Measurements from ENCODE around the gene SPRY2.

SPRY2 gene

GRCh38 chr13:80362481-80362880, 21.6 kb upstream of the SPRY2 start:
- Histone ChIP-seq H3K79me2 (no peaks in the 10 kb centered on the region), H3K4me3 (ENCODE audit: low read depth, low read length) (no peak overlapping the region), H3K4me1 (no peaks in the 10 kb centered on the region), H3K9me3 (ENCODE audit: control insufficient read depth, low read length) (no peaks in the 10 kb centered on the region), H3K4me2 (ENCODE audit: low read length) (no peak overlapping the region), H3K36me3 (ENCODE audit: control insufficient read depth, insufficient read depth, low read length) (no peaks in the 10 kb centered on the region), H2AFZ (no peak overlapping the region), H3K9ac (no peak overlapping the region), H3K27ac (no peak overlapping the region), H3K27me3 (ENCODE audit: control insufficient read depth, insufficient read depth, low read length) (no peaks in the 10 kb centered on the region)
- TF ChIP-seq CTCF (IDR thresholded peaks at IDR 0.05), result no peak

- Histone ChIP-seq H3K4me1 (no peaks in the 10 kb centered on the region), H3K4me3 (ENCODE audit: low read depth, low read length) (no peak overlapping the region), H3K36me3 (ENCODE audit: control insufficient read depth, insufficient read depth, low read length) (no peaks in the 10 kb centered on the region), H2AFZ (no peak overlapping the region), H3K27me3 (ENCODE audit: control insufficient read depth, insufficient read depth, low read length) (no peaks in the 10 kb centered on the region), H3K9me3 (ENCODE audit: control insufficient read depth, low read length) (no peaks in the 10 kb centered on the region), H3K4me2 (ENCODE audit: low read length) (no peak overlapping the region), H3K9ac (no peak overlapping the region), H3K27ac (no peak overlapping the region), H3K79me2 (no peaks in the 10 kb centered on the region)
- TF ChIP-seq CTCF (IDR thresholded peaks at IDR 0.05), result no peak
These were observed 21.0 kb upstream of the SPRY2 start for GRCh38 chr13:80361883-80362327.

GRCh38 chr13:80361298-80361697, 20.4 kb upstream of the SPRY2 start:
- no peaks in the 10 kb centered on the region for H3K4me1 ChIP-seq
- H3K27ac ChIP-seq, result no peak overlapping the region
- no peak overlapping the region for H3K4me3 ChIP-seq (ENCODE audit: low read depth, low read length)
- H2AFZ ChIP-seq, result no peak overlapping the region
- no peak overlapping the region for H3K4me2 ChIP-seq (ENCODE audit: low read length)
- TF ChIP-seq CTCF (IDR thresholded peaks at IDR 0.05), result no peak
- no peak overlapping the region for H3K9ac ChIP-seq
- no peaks in the 10 kb centered on the region for H3K79me2 ChIP-seq
- no peaks in the 10 kb centered on the region for H3K27me3 ChIP-seq (ENCODE audit: control insufficient read depth, insufficient read depth, low read length)
- no peaks in the 10 kb centered on the region for H3K9me3 ChIP-seq (ENCODE audit: control insufficient read depth, low read length)
- H3K36me3 ChIP-seq (ENCODE audit: control insufficient read depth, insufficient read depth, low read length), result no peaks in the 10 kb centered on the region

GRCh38 chr13:80360453-80360800, 19.5 kb upstream of the SPRY2 start:
- no peak overlapping the region for H3K9ac ChIP-seq
- no peak overlapping the region for H3K4me2 ChIP-seq (ENCODE audit: low read length)
- no peak overlapping the region for H3K4me3 ChIP-seq (ENCODE audit: low read depth, low read length)
- TF ChIP-seq CTCF (IDR thresholded peaks at IDR 0.05), result no peak
- no peaks in the 10 kb centered on the region for H3K79me2 ChIP-seq
- H3K36me3 ChIP-seq (ENCODE audit: control insufficient read depth, insufficient read depth, low read length), result no peaks in the 10 kb centered on the region
- H3K27ac ChIP-seq, result no peak overlapping the region
- H3K4me1 ChIP-seq, result no peaks in the 10 kb centered on the region
- H3K9me3 ChIP-seq (ENCODE audit: control insufficient read depth, low read length), result no peaks in the 10 kb centered on the region
- no peaks in the 10 kb centered on the region for H3K27me3 ChIP-seq (ENCODE audit: control insufficient read depth, insufficient read depth, low read length)
- no peak overlapping the region for H2AFZ ChIP-seq

GRCh38 chr13:80359778-80360452, 19.0 kb upstream of the SPRY2 start:
- TF ChIP-seq CTCF (IDR thresholded peaks at IDR 0.05), result no peak
- Histone ChIP-seq H2AFZ (no peak overlapping the region), H3K27me3 (ENCODE audit: control insufficient read depth, insufficient read depth, low read length) (no peaks in the 10 kb centered on the region), H3K4me2 (ENCODE audit: low read length) (no peak overlapping the region), H3K36me3 (ENCODE audit: control insufficient read depth, insufficient read depth, low read length) (no peaks in the 10 kb centered on the region), H3K27ac (no peak overlapping the region), H3K4me3 (ENCODE audit: low read depth, low read length) (no peak overlapping the region), H3K4me1 (no peaks in the 10 kb centered on the region), H3K9me3 (ENCODE audit: control insufficient read depth, low read length) (no peaks in the 10 kb centered on the region), H3K9ac (no peak overlapping the region), H3K79me2 (no peaks in the 10 kb centered on the region)
